HG03354 (cell line): Measurements from ENCODE around the gene PSEN2.
"Not testable (repeated sequence)": the region's sequence is repeated elsewhere in the genome, so short reads cannot be mapped to it uniquely, and the experiment has no call there.

ENCODE experiments used
- ATAC-seq: cut with Tn5 transposase; IDR thresholded peaks from one replicate; pipeline ENCODE4 v1.9.1; 2021; ENCODE audit warnings: mild to moderate bottlenecking; ENCODE audit not compliant: unreplicated experiment, poor library complexity, severe bottlenecking

PSEN2 gene

GRCh38 chr1:226870401-226871279, at the start of gene PSEN2:
Gene PSEN2 (plus strand): TSS chr1:226870616. CDS start chr1:226881908, 11,292 bp downstream.
- ATAC-seq = peak; percentile 93

GRCh38 chr1:226820941-226821718, 49.3 kb upstream of the PSEN2 start:
- ATAC-seq = no peak

GRCh38 chr1:226821719-226822085, 48.7 kb upstream of the PSEN2 start:
- ATAC-seq = no peak

DNA sequence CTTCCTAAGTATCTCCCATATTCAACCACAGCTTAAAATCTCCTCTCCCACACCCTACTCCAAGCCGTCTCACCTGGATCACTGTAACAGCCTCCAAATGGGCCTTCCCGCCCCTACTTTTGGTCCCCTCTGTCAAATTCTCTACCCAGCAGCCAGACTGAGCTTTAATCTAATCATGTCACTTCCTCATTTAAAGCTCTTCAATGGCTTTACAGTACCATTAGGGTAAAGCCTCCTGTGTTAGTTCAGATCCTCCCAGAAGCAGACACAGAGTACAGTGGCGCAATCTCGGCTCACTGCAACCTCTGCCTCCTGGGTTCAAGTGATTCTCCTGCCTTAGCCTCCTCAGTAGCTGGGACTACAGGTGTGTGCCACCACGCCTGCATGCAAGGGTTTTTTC, 46.8 kb upstream of the PSEN2 start:
- no peak for ATAC-seq

GRCh38 chr1:226825037-226825745, 45.2 kb upstream of the PSEN2 start:
- no peak for ATAC-seq

DNA sequence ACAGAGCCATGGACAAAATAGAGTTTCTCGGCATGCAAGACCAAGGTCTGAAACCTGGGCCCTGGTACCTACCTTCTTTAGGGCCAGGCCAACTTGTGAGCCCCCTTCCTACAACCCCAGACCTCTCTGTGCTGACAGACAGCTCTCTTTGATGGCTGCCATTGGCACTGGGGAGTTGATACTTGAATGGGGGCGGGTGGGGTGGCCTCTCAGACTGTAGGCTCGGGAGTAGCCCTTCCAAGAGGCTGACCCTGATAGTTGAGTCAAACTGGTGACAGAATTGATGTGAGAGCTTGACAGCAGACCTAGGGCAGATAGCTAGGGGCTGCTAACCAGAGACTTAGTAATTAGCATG, 44.7 kb upstream of the PSEN2 start:
- ATAC-seq = no peak

DNA sequence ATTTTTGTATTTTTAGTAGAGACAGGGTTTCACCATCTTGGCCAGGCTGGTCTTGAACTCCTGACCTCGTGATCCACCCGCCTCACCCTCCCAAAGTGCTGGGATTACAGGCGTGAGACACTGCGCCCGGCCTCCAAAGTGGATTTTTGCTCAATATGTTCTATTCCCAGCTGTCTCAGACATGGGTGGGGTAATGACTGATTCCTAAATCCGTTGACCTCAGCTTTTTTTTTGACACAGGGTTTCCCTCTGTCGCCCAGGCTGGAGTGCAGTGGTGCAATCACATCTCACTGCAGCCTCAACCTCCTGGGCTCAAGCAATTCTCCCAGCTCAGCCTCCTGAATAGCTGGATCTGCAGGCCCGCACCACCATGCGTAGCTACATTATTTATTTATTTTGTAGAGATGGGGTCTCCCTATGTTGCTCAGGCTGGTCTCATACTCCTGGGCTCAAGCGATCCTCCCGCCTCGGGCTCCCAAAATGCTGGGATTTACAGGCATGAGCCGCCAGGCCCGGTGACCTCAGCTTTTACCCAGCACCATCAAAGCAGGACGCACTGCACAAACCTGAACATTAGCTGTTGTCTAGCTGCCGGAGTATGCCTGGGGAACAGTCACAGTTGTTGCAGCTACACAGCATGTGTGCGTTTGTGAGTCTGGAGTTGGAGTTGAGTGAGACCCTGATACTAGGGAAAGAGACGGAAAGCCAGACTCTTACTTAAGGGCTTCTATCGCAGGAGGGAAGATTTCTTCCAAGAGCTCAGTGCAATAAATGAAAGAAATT, 43.7 kb upstream of the PSEN2 start:
- ATAC-seq = no peak

DNA sequence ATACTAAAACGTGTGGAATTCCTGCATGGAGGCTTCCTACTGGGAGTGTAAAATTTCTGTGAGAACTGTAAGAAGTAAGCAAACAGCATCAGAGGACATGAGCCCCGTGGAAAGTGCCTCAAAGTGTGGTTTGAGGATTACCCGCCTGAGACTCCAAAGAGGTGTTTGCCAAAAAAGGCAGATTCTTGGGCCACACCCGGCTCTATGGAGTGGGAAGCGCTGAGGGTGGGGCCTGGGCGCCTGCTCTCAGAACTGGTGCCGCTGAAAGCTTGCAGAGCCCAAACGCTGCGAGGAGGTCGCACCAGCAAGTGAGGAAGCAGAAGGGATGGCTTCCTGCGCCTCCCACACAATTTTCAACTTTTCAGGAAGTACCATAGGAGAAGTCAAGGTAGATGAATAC, 43.0 kb upstream of the PSEN2 start:
- ATAC-seq = no peak

DNA sequence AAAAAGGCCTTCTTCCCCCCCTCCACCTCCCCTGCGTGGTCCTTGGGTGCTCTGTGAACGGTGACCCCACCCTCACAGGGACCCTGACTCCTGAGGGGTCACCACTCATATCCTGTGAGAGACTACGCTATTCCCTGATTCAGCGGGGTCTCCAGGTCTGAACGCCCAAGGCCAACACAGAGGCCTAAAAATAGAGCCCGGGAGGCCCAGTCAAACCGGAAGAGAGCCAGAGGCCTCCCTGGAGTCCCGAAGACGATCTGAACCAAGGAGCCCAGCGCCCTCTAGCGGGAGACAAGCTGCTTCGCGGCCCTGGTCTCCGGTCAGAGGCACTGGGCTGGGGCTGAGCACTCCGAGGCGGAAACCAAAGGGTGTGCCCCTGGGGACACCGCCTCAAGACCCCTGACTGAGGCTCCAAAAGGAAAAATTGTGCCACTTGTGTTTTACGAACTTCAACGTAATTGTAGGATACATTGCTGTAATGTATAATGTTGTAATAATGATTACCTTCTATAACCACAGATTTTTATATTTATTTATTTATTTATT, 42.4 kb upstream of the PSEN2 start:
- peak; percentile 98 for ATAC-seq

GRCh38 chr1:226829105-226829504, 41.3 kb upstream of the PSEN2 start:
- ATAC-seq = no peak

DNA sequence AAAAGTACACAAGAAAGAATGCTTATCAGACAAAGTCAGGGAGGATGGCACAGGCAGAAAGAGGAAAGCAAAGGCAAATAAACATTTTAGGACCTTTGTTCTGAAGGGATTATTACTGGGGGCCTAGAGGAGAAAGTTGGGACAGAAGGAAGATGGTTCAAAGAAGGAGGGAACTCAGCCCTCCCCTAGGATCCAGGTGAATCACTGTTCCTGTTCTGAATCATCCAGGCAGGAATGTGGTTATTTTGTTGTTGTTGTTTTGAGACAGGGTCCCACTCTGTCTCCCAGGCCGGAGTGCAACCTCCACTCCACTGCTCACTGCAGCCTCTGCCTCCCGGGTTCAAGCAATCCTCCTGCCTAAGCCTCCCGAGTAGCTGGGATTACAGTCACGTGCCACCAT, 38.5 kb upstream of the PSEN2 start:
- no peak for ATAC-seq

- no peak for ATAC-seq
Measured at GRCh38 chr1:226832613-226833012, 37.8 kb upstream of the PSEN2 start.

- not testable (repeated sequence) for ATAC-seq
Measured at GRCh38 chr1:226834179-226834578, 36.2 kb upstream of the PSEN2 start.

- not testable (repeated sequence) for ATAC-seq
Measured at GRCh38 chr1:226835396-226835795, 35.0 kb upstream of the PSEN2 start.

GRCh38 chr1:226837966-226838365, 32.5 kb upstream of the PSEN2 start:
- not testable (repeated sequence) for ATAC-seq

DNA sequence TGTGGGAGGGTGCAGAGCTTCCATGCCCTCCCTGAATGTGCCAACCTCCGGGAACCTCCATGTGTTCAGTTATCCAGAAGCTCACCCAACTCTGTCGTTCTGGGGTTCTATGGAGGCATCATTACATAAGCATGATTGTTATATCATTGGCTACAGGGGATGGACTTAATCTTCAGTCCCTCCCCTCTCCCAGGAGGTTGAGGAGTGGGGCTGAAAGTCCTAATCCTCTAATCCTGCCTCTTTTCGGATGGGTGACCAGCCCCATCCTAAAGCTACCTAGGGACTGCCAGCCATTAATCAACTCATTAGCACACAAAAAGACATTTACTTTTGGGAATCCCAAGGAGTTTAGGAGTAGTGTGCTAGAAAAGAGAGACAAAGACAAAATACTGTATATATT, 32.0 kb upstream of the PSEN2 start:
- ATAC-seq = no peak

GRCh38 chr1:226845624-226846023, 24.8 kb upstream of the PSEN2 start:
- ATAC-seq = no peak

DNA sequence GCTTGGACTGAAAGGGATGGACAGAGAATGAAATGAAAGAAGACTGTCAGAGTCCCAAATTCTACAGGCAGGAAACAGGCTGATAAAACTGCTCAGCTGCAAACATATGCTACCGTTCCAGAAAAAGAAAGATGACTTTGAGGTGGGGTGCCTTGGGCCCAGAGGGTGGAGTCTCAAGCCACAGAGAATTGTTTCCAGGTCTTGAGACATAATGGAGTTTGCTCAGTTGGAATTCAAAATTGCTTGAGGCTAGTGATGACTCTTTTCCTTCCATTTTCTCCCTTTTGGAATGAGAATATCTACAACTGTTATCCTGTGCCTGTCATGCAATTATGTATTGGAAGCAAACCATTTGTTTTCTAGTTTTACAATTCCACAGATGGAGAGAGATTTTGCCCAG, 23.6 kb upstream of the PSEN2 start:
- no peak for ATAC-seq

DNA sequence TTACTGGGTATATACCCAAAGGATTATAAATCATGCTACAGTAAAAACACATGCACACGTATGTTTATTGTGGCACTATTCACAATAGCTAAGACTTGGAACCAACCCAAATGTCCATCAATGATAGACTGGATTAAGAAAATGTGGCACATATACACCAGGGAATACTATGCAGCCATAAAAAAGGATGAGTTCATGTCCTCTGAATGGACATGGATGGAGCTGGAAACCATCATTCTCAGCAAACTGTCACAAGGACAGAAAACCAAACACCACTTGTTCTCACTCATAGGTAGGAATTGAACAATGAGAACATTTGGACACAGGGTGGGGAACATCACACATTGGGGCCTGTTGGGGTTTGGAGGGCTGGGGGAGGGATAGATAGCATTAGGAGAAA, 15.9 kb upstream of the PSEN2 start:
- not testable (repeated sequence) for ATAC-seq
